ENCODE measurements around the gene PRPF31. TPM values are rescaled to one million over a fixed set of nuclear protein-coding genes. Genes with fewer than 3 reads are reported as not detected.

The PRPF31 gene
- total RNA-seq, 4 donors from 2014 or later = 37.7 to 67.5 (median 42.9) TPM

DNA sequence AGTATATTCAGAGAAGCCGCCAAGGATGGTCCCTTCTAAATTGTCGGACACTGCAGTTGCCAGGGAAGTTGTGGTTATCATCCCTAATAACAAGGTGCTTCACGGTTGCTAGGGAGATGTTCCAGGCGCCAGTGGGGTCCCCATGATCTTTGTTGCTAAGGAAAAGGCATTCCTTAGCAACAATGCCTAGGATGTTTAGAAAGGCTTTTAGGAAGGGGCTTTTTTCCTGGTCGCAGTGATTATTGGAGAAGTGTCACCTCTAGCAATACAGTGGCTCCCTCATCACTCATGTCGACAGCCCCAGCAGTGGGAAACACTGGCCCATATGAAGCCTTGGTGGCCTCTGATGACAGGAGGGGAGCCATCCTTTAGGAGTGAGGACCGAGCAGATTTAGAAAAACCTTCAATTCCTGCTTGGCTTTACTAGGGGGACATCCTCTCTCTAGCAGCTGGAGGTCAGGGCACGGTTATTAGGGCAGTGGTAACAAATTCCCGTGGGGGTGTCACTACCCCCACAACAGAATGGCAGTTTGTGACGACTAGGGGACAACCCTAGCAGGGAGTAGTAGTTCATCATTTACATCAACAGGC lies 63.8 kb downstream of the PRPF31 start:
- Histone ChIP-seq H3K36me3 (peaks cover 0 to 66% (median 0%) of the 10 kb centered on the region in 3 donors), H3K4me3 (no peak overlapping the region), H3K4me1 (no peaks in the 10 kb centered on the region), H3K9me3 (no peaks in the 10 kb centered on the region), H3K27me3 (no peaks in the 10 kb centered on the region), H3K27ac (no peak overlapping the region)
- 74 to 84% methylated on average over 10 of the region's 10 CpGs for WGBS, 2 donors
- DNase-seq (ENCODE audit: low spot score in 2 of 2) = no peak
- no peak for TF ChIP-seq EP300 (IDR thresholded peaks at IDR 0.05)
- TF ChIP-seq, protein P1, sequence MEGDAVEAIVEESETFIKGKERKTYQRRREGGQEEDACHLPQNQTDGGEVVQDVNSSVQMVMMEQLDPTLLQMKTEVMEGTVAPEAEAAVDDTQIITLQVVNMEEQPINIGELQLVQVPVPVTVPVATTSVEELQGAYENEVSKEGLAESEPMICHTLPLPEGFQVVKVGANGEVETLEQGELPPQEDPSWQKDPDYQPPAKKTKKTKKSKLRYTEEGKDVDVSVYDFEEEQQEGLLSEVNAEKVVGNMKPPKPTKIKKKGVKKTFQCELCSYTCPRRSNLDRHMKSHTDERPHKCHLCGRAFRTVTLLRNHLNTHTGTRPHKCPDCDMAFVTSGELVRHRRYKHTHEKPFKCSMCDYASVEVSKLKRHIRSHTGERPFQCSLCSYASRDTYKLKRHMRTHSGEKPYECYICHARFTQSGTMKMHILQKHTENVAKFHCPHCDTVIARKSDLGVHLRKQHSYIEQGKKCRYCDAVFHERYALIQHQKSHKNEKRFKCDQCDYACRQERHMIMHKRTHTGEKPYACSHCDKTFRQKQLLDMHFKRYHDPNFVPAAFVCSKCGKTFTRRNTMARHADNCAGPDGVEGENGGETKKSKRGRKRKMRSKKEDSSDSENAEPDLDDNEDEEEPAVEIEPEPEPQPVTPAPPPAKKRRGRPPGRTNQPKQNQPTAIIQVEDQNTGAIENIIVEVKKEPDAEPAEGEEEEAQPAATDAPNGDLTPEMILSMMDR (IDR thresholded peaks at IDR 0.05) = no peak
- TF ChIP-seq POLR2A (IDR thresholded peaks at IDR 0.05) = no peak

- H3K27me3 ChIP-seq = no peaks in the 10 kb centered on the region
- TF ChIP-seq, protein P1 (IDR thresholded peaks at IDR 0.05) = peak in 1 of 5 experiments; percentile 12
- TF ChIP-seq POLR2A (IDR thresholded peaks at IDR 0.05) = no peak
- H3K4me1 ChIP-seq = no peaks in the 10 kb centered on the region
- H3K27ac ChIP-seq = no peak overlapping the region
- no peaks in the 10 kb centered on the region for H3K9me3 ChIP-seq
- no peak for DNase-seq (ENCODE audit: low spot score in 2 of 2)
- H3K4me3 ChIP-seq = no peak overlapping the region
- WGBS, 2 donors = 33 to 41% methylated on average over 10 of the region's 10 CpGs
- peaks cover 0 to 66% (median 0%) of the 10 kb centered on the region in 3 donors for H3K36me3 ChIP-seq
Measured at GRCh38 chr19:54179921-54180461, 64.4 kb downstream of the PRPF31 start.

DNA sequence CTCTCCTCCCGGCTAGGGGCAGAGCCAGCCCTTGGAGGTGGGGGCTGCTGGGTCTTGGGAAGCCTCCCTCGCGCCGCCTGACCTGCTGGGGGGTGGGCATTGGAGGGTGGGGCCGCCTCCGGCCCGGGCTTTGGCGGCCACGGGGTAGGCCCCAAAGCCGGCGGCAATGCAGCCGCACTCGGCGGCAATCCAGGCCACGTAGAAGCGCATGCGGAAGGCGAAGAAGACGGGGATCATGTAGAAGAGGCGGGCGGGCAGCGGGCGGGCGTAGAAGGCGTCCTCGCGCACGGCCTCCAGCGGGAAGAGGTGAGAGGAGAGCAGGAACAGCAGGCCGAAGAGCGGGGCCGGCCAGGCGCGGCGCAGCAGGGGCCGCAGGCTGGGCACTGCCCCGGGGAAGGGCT lies 65.1 kb downstream of the PRPF31 start:
- Histone ChIP-seq H3K4me1 (no peaks in the 10 kb centered on the region), H3K27me3 (no peaks in the 10 kb centered on the region), H3K36me3 (peaks cover 0 to 61% (median 0%) of the 10 kb centered on the region in 3 donors), H3K27ac (no peak overlapping the region), H3K4me3 (no peak overlapping the region), H3K9me3 (no peaks in the 10 kb centered on the region)
- WGBS, 2 donors = 93% methylated on average over 37 of the region's 37 CpGs
- no peak for DNase-seq (ENCODE audit: low spot score in 2 of 2)
- TF ChIP-seq, protein P1 (IDR thresholded peaks at IDR 0.05) = no peak
- no peak for TF ChIP-seq EP300 (IDR thresholded peaks at IDR 0.05)
- no peak for TF ChIP-seq POLR2A (IDR thresholded peaks at IDR 0.05)

Other genes with a start within 250 kb of the PRPF31 start
- gene MYADM, start 247.9 kb upstream of the PRPF31 start, total RNA-seq = 10 to 100 TPM; 27.3 to 37.7 (median 31.9) TPM
- not detected for gene PRKCG, start 233.6 kb upstream of the PRPF31 start, total RNA-seq
- not detected for gene CACNG7, start 206.5 kb upstream of the PRPF31 start, total RNA-seq
- not detected for gene CACNG8, start 152.8 kb upstream of the PRPF31 start, total RNA-seq
- gene CACNG6, start 124.1 kb upstream of the PRPF31 start, total RNA-seq = not detected
- not detected for gene VSTM1, start 51.9 kb upstream of the PRPF31 start, total RNA-seq
- not detected for gene TARM1, start 34.4 kb upstream of the PRPF31 start, total RNA-seq
- gene OSCAR, start 15.0 kb upstream of the PRPF31 start, total RNA-seq = 1 to 10 TPM in 3 of 4 donors, under 1 TPM in 1; 0.66 to 7.2 (median 1.9) TPM
- 10 to 100 TPM in 3 of 4 donors, 1 to 10 TPM in 1; 2.8 to 40.0 (median 25.4) TPM for gene NDUFA3, start 12.9 kb upstream of the PRPF31 start, total RNA-seq
- 10 to 100 TPM in 3 of 4 donors, 1 to 10 TPM in 1; 9.6 to 19.0 (median 13.5) TPM for gene TFPT, start 97 bp upstream of the PRPF31 start, total RNA-seq
- gene CNOT3, start 22.0 kb downstream of the PRPF31 start, total RNA-seq = 10 to 100 TPM; 21.6 to 30.3 (median 24.8) TPM
- gene LENG1, start 44.0 kb downstream of the PRPF31 start, total RNA-seq = 10 to 100 TPM in 2 of 4 donors, 1 to 10 TPM in 2; 7.4 to 12.9 (median 10.4) TPM
- 1 to 10 TPM in 2 of 4 donors, under 1 TPM in 1, not detected in 1; 0.22 to 8.8 (median 4.4) TPM for gene TMC4, start 57.4 kb downstream of the PRPF31 start, total RNA-seq
- gene MBOAT7, start 73.8 kb downstream of the PRPF31 start, total RNA-seq = 10 to 100 TPM; 45.0 to 94.5 (median 50.2) TPM
- gene TSEN34, start 75.6 kb downstream of the PRPF31 start, total RNA-seq = 10 to 100 TPM; 37.3 to 70.8 (median 49.6) TPM
- 1,000 to 10,000 TPM; 1,361 to 2,045 (median 1,633) TPM for gene RPS9, start 85.1 kb downstream of the PRPF31 start, total RNA-seq
- 10 to 100 TPM in 2 of 4 donors, 1 to 10 TPM in 2; 4.4 to 98.1 (median 16.5) TPM for gene LILRB3, start 107.3 kb downstream of the PRPF31 start, total RNA-seq
- gene LILRA6, start 127.0 kb downstream of the PRPF31 start, total RNA-seq = 10 to 100 TPM in 1 of 4 donors, 1 to 10 TPM in 1, under 1 TPM in 2; 0.22 to 10.2 (median 0.90) TPM
- 10 to 100 TPM in 3 of 4 donors, 1 to 10 TPM in 1; 8.3 to 49.5 (median 17.0) TPM for gene LILRB5, start 141.5 kb downstream of the PRPF31 start, total RNA-seq
- 1 to 10 TPM; 1.6 to 8.4 (median 4.4) TPM for gene LILRB2, start 165.4 kb downstream of the PRPF31 start, total RNA-seq
- 1 to 10 TPM in 2 of 4 donors, under 1 TPM in 1, not detected in 1; 0.42 to 3.9 (median 1.4) TPM for gene LILRA5, start 197.4 kb downstream of the PRPF31 start, total RNA-seq
- gene LILRA4, start 223.4 kb downstream of the PRPF31 start, total RNA-seq = not detected
- gene LAIR1, start 249.2 kb downstream of the PRPF31 start, total RNA-seq = 10 to 100 TPM; 15.5 to 59.1 (median 31.1) TPM